ENCODE data around the gene EHD4.

Gene EHD4

DNA sequence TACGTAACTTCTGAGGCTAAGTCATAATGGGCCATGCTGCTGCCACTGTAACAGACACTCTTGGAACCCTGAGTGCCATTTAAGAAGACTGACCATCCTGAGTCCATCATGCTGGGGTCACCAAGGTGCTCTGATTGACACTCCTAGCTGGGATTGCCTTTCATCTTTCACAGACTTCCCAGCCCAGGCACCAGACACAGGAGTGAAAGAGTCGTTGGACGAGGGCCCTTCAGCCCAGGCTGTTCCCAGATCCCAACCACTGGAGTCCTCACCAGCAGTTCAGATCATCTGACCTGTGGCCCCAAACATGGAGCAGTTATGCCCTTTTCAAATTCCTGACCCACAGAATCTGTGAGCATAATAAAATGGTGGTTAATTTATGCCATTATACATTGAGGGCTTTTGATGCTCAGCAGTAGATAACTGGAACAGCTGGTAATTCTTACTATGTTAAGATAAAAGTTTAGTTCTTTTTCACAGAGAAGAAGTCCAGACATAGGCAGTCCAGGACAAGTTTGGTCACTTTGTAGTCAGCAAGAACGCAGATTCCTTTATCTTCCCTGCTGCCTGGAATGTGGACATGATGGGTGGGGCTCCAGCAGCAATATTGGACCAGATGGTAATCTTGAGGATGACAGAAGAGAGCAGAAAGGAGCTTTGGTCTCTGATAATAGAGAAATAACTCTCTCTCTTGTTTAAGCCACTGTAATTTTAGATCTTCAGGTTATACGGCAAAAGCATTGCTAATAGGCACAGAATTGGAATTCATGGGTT lies 7.3 kb upstream of the EHD4 start:
- DNase-seq: peak; percentile 55

DNA sequence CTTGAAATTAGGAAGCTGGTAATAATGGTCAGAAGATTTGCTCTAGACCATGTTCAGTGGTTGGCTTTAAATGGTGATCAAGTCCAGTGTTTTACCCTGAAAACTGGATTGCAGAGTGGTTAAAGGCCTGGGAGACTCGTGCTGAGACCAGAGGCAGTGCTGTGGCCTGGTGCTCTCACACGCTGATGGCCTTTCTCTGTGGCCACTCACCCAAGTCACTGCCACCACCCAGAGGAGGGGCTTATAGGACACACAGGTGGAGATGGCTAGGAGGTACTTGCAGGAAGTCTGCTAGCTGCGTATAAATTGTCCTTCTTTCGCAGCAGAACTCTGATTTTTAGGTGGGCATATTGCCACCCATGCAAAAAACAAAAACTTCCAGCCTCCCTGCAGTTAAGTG lies 6.2 kb upstream of the EHD4 start:
- no peak for DNase-seq

DNA sequence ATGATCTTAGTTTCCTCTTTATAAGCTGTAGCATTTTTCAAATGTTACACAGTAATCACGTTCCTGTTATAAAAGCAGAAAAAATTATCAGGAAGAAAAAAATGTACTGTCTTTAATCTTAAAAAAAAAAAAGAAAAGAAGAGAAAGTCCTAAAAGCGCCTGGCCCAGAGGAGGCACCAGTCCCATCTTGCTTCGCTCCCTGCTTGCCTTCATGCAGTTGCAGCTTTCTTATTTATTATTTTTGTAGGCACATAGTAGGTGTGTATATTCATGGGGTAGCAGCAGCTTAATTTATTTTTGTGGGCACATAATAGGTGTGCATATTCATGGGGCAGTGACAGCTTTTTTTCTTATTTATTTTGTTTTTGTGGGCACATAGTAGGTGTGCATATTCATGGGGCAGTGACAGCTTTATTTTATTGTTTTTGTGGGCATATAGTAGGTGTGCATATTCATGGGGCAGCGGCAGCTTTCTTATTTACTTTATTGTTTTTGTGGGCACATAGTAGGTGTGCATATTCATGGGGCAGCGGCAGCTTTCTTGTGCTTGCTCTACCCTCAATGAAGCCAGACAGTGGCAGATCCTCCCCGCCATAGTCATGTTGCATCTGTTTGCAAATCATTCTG lies 5.5 kb upstream of the EHD4 start:
- no peak for DNase-seq

DNA sequence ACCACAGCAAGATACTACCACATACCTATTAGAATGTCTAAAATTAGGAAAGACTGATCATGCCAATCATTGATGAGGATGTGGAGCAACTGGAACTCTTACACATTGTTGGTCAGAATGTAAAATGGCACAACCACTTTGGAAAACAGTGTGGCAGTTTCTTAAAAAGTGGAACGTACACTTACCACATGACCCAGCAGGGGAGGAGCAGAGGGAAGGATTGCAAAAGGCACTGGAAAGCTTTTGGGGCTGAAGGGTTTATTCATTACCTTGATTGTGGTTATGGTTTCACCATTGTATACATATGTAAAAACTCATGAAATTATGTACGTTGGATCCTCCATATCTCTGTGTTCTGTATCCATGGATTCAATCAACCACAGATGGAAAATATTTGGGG lies 3.3 kb upstream of the EHD4 start:
- DNase-seq: no peak

DNA sequence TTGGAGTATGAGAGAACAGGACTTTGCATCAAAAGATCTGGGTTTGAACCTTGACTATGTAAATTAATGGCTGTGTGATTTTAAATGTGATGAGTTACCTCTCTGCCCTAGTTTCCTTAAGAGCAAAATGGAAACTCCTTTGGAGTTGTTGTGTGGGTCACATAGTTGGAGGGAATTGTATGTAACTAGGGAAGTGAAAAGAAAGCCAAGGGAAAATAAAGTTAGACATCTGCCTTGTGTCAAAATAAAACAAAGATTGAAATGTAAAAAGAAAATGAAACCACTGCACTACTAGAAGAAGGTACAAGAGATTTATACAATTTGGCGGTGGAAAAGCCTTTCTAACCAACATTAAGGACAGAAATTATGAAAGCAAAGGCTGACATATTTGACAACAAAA lies 1.7 kb upstream of the EHD4 start:
- DNase-seq: no peak

DNA sequence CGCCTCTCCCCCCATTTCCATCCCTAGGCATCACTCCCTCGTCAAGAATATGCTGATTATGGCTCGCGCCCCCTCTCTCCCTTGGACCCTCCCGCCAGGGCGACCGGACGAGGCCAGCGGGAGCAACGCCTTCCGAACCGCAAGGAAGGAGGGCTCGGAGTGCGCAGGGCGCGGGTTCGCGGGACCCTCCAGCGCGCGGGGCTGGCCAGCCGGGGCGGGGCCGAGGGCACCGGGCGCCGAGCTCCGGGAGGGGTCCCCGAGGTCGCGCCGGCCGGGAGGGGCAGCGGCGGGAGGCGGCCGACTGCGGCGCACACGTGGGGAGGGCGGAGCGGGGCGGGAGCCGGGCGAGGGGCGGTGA lies 483 bp downstream of the EHD4 start:
- DNase-seq: no peak

DNA sequence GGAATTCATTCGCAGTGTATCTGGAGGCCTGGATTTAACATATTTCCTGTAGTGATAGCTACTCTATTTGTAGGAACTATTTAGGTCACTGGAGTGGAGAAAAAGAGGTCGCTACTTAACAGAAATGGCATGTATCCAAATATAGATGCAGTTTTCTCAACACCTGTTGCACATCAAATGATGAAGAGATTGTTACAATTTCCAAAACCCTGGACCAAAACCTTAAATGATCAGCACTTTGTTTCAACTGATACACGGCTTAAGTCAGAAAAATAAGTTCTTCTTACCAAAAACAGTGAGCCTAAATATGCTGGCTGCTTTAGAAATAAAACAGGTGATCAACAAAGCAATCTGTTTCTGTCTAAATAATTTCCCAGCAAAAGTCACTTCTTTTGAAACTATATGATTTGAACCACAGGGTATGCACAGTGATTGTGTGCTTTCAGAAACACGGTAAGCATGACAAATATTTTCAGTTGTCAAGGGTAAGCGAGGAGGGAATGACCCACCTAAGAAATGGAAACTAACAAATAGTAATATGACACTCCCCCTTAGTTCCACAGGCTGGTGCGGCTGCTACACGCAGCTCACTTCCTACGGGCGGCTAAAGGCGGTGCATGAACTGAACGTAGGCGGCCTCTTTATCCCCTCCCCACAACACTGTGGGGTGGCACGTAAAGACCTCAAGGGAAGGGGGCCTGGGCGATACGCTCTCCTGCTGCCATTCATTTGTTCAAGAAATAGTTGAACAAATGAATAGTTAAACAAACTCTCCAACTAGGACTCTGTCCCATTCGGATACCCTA lies 1.1 kb downstream of the EHD4 start:
- DNase-seq: peak; percentile 39

DNA sequence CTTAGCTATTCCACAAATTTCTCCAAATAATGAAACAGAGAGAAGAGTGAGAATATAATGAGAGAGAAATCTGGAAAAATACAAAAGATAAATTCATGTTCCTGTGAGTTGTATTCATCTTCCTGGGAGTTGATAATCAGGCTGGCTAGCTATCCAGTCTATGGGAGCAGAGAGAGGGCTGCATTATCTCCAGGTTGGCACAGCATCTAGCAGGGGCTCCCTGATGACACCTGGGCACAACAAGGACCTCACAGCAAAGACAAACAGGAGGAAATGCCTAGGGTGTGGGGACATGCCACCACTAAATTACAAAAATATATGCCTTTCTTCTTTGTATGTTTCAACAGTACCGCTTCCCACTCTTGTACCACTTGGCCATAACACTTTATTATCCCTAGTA lies 1.9 kb downstream of the EHD4 start:
- no peak for DNase-seq

DNA sequence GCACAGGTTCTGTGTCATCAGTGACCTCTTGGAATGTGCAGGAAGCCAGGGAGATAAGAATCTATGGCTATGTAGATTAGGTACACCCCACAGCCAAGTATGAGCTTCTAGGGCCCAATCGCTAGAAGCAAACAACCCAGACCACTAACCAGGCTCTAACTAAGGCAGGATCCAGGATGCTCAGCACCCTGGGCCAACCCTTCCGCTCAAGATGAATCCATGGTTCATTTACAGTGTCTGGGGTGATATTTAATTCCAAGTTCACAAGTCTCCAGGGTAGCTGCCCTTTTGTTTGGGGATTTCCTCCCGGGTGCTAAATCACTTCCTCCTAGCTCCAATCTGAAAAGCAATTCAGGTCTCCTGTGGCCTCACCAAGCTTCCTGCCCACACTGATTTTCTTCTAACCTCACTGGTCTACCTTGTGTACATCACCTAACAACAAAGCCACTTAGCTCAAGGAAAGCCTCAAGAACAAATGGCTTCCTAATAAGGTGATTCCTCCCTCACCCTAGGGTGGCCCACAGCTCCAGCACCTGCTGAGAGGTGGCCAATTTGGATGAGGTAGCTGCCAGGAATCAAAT lies 2.4 kb downstream of the EHD4 start:
- DNase-seq: no peak

DNA sequence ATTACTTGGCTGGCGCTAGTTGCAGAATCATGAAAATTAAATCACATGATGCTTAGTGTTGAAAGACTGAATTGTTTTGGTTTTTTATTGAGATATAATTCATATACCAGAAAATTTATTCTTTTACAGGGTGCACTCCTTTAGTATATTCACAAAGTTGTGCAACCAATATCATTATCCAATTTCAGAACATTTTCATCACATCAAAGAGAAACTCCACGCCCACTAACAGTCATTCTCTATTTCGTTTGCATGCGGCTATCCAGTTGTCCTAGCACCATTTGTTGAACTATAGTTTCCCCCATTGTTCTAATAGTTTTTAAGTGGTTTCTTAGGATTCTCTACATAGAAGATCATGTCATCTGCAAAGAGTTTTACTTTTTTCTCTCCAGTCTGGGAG lies 3.7 kb downstream of the EHD4 start:
- DNase-seq: no peak

DNA sequence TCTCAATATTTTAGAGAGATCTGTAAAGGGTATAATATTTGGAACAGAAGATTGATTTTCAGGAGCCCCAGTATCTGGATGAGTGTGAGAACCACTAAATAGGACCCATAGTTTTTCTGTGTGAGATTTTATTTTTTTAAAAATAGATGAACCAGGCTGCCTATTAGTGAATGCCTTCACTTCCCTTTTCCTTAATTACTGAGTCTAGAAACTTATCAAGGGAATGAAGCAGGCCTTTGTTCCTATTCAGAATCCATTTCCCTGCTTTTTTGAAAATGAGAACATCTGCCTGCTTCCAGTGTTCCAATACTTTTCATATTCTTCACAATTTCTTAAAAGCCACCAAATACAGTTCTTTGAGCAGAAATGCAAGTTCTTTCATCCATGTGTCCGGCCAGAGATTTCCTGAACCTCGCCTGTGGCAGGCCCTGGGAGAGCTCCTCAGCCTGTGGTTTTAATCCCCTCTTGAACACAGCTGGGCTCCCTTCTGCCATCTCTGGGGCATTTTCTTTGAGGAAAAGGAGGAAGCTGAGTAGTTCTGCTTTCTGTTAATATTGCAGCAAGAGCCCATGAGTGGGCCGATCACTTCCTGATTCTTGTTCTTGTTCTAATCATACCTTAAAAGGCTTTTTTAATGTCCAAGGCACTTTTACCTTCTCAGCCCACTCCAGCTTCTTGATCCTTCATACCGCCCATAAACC lies 4.7 kb downstream of the EHD4 start:
- peak; percentile 45 for DNase-seq

DNA sequence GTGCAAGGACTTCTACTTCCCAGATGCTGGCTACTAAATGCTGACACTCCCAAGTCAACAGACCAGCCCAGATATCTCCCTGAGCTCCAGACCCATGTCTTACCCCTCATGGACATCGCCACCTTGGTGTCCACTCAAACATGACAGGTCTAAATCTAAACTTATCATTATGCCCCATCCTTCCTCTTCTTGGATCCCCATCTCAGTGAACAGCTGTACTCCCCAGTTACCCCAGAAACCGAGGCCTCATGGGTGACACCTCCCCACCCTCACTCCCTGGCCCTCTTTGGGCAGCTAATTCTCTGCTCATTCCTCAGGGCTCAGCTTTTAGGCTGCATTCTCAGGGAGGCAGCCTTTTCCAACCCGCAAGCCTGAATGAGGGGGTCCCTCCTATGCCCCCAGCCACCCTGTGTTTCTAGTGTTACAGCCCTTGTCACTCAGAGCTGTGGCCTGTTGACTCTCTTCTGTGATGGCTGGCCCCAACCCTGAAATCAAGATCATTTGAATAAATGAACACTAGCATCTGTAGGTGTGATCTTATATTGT lies 5.4 kb downstream of the EHD4 start:
- no peak for DNase-seq

DNA sequence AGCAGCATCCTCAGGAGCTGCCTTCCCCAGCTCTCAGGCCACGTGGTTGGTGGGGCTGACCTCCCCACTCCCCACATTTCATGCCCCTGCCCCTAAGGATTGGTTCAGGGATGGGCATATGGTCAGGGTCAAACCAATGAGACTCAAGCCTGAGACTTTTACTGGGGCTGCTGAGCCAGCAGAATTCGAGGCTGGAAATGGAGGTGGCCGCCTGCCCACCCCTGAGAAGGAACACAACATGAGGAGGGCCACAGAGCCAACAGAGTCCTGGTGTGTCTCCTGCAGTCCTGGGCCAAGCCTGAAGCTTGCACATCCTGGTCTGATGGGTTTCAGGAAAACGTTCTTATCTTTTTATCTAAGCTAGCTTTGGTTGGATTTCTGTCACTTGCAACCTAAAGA lies 5.9 kb downstream of the EHD4 start:
- no peak for DNase-seq

DNA sequence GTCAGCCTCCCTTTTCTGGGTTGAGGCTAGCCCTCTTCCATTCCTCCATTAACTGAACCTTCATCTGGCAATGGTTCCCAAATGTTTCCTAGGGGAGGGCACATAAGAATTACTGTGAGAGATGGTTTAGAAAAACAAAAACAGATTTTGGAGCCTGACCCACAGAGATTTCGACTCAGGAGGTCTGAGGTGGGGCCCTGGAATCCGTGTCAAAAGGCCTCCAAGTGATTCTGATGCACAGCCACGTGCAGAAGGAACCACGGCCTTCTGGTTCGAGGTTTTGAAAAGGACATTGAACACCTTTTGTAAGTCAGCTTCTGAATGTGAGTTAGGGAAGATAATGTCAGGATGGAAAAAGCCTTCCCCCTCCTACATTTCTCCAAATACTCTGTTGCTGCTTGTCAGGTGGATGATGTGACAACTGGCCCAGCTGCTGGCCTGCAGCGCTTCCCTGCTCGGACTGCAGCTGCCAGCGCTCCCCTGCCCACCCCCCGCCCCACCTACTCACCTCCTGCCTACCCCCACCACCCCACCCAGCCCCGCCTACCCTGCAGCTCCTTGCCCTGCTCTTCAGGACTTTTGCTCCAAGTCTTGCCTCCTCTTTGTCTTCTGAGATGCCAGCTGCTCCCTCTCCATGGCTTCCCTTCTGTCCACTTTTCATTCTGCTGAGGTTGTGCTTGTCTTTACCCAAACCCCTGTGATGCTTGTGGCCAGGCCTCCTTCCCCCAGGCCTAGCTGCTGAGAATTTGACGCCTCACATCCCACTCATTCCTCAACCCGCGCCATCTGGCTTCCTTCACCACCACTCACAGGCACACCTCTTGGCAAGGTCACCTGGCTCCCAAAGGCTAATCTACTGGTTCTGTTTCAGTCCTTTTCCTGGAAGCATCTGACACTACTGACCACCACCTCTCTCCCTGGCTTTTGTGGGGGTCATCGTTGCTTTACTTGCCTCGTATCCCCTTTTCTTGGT lies 6.6 kb downstream of the EHD4 start:
- no peak for DNase-seq

DNA sequence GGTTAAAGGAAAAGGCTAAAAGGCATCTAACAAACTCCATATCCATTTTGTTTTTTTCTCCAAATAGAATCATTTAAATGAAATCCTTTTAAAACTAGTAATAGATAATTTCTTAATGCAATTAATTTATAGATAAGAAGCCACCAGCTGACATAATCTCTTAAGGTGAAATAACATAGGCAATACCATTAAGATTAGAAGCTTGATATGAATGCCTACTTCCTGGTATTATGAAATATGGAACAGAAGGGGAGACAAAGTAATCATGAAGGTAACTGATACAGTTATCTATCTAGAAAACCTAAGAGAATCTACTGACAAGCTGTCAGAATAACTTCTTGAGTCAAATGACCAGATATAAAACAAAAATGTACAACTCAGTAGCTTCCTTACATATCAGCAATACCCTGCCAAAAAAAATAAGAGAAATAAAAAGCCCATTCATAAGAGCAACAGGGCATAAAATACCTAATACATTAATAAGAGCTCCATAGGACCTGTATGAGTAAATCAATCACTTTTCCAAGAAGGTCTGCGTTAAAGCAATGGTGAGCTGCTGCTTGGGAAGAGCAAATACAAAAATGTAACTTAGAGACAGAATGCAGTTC lies 10.7 kb downstream of the EHD4 start:
- DNase-seq: no peak

DNA sequence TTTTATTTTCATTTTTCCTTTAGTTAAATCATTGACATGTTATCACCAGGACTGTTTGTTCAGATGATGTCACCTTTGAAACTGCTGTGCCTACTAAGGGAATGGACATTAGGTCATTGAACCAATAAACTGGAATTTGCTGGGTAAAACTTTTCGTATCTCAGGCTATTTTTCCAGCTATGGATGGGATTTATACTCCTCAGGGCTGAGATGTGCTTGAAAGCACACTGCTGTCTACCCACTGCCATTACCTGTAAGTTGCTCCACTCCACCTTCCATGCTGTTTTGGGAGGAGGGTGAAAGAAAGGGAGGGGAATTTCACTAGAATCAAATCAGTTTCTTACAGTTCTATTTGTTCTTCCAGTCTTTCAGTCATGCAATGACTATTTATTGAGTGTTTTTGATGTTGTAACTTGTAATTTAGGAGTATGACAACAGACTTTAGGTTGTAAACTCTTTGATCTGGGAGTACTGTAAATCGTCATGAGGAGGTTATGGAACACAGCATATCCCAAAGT lies 11.3 kb downstream of the EHD4 start:
- no peak for DNase-seq

DNA sequence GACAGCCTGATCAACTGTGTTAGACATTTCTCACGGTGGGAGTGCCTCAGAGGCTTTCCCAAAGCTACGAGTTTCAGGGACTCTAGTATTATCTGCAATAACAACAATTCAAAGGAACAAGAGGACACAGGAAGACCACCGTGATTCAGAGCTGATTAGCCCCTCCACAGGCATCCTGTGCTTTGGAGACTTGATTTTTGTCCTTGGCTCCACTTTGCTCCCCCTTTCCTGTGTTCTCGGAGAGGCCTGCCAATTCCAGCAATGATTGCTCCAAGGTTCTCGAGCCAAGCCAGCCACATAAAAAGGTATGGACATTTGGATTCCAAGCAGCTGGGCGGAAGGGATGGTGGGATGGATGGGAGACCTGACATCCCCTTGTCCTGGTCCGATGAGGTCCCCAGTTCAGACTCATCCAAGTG lies 14.3 kb downstream of the EHD4 start:
- DNase-seq: no peak

DNA sequence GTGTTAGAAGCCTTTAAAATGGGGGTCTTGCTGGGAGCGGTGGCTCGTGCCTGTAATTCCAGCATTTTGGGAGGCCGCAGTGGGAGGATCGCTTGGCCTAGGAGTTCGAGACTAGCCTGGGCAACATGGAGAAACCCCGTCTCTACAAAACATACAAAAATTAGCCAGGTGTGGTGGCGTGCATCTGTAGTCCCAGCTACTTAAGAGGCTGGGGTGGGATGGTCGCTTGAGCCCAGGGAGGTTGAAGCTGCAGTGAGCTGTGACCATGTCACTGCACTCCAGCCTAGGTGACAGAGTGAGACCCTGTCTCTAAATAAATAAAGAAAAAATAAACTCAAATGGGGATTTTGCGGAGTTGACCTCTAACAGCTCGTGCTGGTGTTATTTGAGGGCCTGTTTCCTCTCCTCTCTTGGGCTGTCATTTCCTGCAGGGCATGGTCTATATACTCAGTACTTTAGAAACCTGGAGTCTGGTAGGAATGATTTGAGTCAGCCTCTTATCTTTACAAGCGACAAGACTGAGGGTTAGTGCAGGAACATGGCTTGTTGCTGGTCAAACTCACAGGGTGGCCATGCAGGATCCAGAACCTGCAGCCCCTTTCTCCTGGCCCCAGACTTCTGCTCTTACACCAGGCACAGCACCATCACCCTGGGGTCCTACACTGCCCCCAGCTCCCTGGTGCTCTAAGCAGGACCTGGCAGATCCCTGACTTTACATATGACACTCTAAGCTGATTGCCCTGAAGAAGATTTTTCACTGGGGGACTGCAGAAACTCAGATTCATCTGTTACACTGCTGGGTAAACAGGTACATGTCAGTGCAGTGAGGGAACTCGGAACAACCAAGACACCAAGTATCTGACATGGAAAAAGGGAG lies 15.1 kb downstream of the EHD4 start:
- no peak for DNase-seq

DNA sequence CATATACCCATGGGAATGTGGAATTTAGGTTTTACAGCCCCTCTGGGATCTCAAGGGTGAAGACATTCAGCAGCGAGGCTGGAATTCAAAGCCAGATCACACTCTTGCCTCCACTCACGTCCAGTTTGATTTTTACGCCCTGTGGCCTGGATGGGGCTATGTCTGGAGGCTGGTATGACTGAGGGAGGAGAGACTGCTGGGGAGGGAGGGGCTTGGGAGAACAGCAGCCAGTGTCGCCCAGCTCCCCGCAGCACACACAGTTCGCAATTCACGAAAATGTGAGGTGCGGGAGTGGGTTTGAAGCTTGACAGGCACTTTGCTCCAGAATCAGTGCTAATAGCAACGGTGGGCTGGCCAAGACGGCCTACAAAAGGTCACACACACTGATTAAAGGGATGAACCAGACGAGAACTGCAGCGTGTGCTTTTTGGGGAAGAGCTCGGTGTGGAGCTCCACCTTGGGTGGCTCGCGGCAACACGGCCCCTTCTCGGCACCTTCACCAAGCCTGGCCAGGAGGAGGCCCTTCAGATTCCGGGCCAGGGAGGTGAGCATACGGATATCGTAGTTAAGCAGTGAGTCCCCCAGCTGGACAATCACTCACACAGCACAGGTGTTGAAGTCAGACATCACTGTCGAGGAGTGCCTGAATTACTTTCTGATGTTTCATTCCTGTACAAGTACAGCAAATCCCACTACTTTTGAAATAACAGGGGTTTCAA lies 16.4 kb downstream of the EHD4 start:
- no peak for DNase-seq

Data from hematopoietic multipotent progenitor cell treated with erythropoietin and hydrocortisone succinate and interleukin-3 and kit ligand, for 8 days (in vitro differentiated cells).